HG02678 (cell line): ENCODE measurements around the gene ZNF354C.

Source experiments
- ATAC-seq: cut with Tn5 transposase; IDR thresholded peaks from one replicate; pipeline ENCODE4 v1.9.1; 2021; ENCODE audit warnings: mild to moderate bottlenecking, moderate library complexity; ENCODE audit not compliant: unreplicated experiment

ZNF354C gene

GRCh38 chr5:179127136-179128040 lies 67.2 kb downstream of the ZNF354C start:
- no peak for ATAC-seq

GRCh38 chr5:179128041-179128365 lies 67.8 kb downstream of the ZNF354C start:
- ATAC-seq, result no peak

GRCh38 chr5:179128976-179129375 lies 68.8 kb downstream of the ZNF354C start:
- ATAC-seq, result no peak

GRCh38 chr5:179129607-179130071 lies 69.5 kb downstream of the ZNF354C start:
- no peak for ATAC-seq

GRCh38 chr5:179130101-179130681 lies 70.0 kb downstream of the ZNF354C start:
- no peak for ATAC-seq

GRCh38 chr5:179131321-179131835 lies 71.2 kb downstream of the ZNF354C start:
- ATAC-seq, result no peak

GRCh38 chr5:179131886-179132585 lies 71.9 kb downstream of the ZNF354C start:
- ATAC-seq, result no peak

GRCh38 chr5:179132586-179133355 lies 72.6 kb downstream of the ZNF354C start:
- no peak for ATAC-seq
